Aorta (tissue), 5 donors: ENCODE results near the gene CENPS. TPM values are rescaled to one million over a fixed set of nuclear protein-coding genes. Genes with fewer than 3 reads are reported as not detected.
"Not testable (repeated sequence)": the region's sequence is repeated elsewhere in the genome, so short reads cannot be mapped to it uniquely, and the experiment has no call there.

Source experiments
- ATAC-seq: fragments of 200-7000 bp; cut with Tn5 transposase; one replicate; pipeline ENCODE4 v1.9.1; 2022; ENCODE audit warnings: moderate library complexity; ENCODE audit not compliant: low FRiP score
- DNase-seq, 2 donors: peaks; one replicate each; pipeline ENCODE4 v3.0.0-alpha.2; 2020
- H3K27ac ChIP-seq, 2 donors: one replicate each; pipeline ENCODE4 v1.5.1; 2013; ENCODE audit warnings: low read length in 2 of 2, mild to moderate bottlenecking in 2 of 2, moderate library complexity in 2 of 2, control low read depth in 1 of 2, inconsistent platforms in 1 of 2, low read depth in 1 of 2
- H3K27me3 ChIP-seq, 2 donors: one replicate each; pipeline ENCODE4 v1.6.1; 2013; ENCODE audit warnings: control low read depth in 1 of 2, low read length in 1 of 2, mild to moderate bottlenecking in 1 of 2, moderate library complexity in 1 of 2; ENCODE audit not compliant: insufficient read depth in 2 of 2, control insufficient read depth in 1 of 2
- H3K36me3 ChIP-seq, 2 donors: one replicate each; pipeline ENCODE4 v1.6.1; 2013; ENCODE audit warnings: control low read depth in 1 of 2, low read length in 1 of 2, mild to moderate bottlenecking in 1 of 2; ENCODE audit not compliant: insufficient read depth in 2 of 2, control insufficient read depth in 1 of 2
- H3K4me1 ChIP-seq, 2 donors: one replicate each; pipeline ENCODE4 v1.6.1; 2013; ENCODE audit warnings: low read length in 2 of 2, control low read depth in 1 of 2, mild to moderate bottlenecking in 1 of 2, moderate library complexity in 1 of 2; ENCODE audit not compliant: insufficient read depth in 2 of 2, control insufficient read depth in 1 of 2
- H3K4me3 ChIP-seq, 2 donors: one replicate each; pipeline ENCODE4 v1.5.1; 2013; ENCODE audit warnings: low read length in 2 of 2, control low read depth in 1 of 2, mild to moderate bottlenecking in 1 of 2
- H3K9me3 ChIP-seq: one replicate; pipeline ENCODE4 v1.6.1; 2013; ENCODE audit warnings: mild to moderate bottlenecking, low read length; ENCODE audit not compliant: control insufficient read depth
- WGBS, 2 donors: extraction: QIAGEN DNeasy Blood & Tissue Kit; methylation state at CpG; one replicate each; pipeline ENCODE4 v1.1.7; 2013; 5-methylcytosine and 5-hydroxymethylcytosine counted together
- intact Hi-C, 2 donors: fragments of 100-400 bp; cut with DNase I; formaldehyde crosslinking; loops; one replicate each; pipeline versions ENCODE4 v1.14.2 to v1.15.0; 2022
- polyA plus RNA-seq, 2 donors: library from polyadenylated mRNA; stranded (reverse); fragments of 200-250 nt; gene quantifications; one replicate each; pipeline ENCODE4 v1.2.3, GENCODE V29; 2013
- total RNA-seq, 2 donors: library from RNA; stranded (reverse); fragmentation: NEBNext Ultra II Directional; extraction: Animal tissue kit (Norgen Biotek cat#: 25700); gene quantifications; one replicate each; pipeline ENCODE4 v1.2.1, GENCODE V29; 2021
- donor health status: healthy with polysubstance abuse.
- donor health status: Bipolar disorder and iron deficiency.
- donor health status: DM: no; HTN: no; CAD: no.
- donor health status: DM: no; HTN: no; CAD: no.
- donor health status: DM: yes; HTN: yes; CAD: no.

CENPS gene
- total and polyA plus RNA-seq, 4 donors = 4.3 to 21.4 (median 14.4) TPM

GRCh38 chr1:10425826-10426534 lies 4.3 kb upstream of the CENPS start:
- DNase-seq, H3K4me1 ChIP-seq, H3K4me3 ChIP-seq, H3K9me3 ChIP-seq, H3K27ac ChIP-seq, H3K36me3 ChIP-seq, ATAC-seq, H3K27me3 ChIP-seq: not testable (repeated sequence)
- intact Hi-C loops = loop anchor here in 1 of 2 donors (10.0 kb wide), 1 partner anchor 481 kb away; the partner anchor contains the start of genes LZIC and NMNAT1
- 83 to 85% methylated on average over 21 of the region's 21 CpGs for WGBS, 2 donors

GRCh38 chr1:10426535-10426848 lies 3.7 kb upstream of the CENPS start:
- H3K36me3 ChIP-seq, H3K27me3 ChIP-seq, H3K4me3 ChIP-seq, DNase-seq, H3K27ac ChIP-seq, H3K9me3 ChIP-seq, H3K4me1 ChIP-seq, ATAC-seq: not testable (repeated sequence)
- intact Hi-C loops = loop anchor here in 1 of 2 donors (10.0 kb wide), 1 partner anchor 482 kb away; the partner anchor contains the start of genes LZIC and NMNAT1
- WGBS, 2 donors = 92 to 96% methylated on average over 12 to 21 of the region's 21 CpGs

DNA sequence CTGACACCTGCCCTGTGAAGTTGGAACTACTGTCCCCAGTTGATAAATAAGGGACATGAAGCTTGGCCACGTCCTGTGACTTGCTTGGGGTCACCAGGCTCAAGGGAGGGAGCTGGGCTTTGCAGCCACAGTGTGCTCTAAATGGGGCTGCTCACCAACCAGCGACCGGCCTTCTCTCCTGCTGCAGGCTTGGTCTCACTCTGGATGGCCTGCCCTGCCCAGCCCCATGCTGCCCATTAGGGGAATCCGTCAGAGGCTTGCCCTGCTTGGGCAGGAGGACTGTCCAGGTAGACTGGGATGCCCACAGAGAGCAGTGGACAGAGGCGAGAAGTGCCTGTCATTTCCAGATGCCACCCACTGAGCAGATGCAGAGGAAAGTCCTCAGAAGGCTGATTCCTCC lies 1.2 kb upstream of the CENPS start:
- no peaks in the 10 kb centered on the region for H3K36me3 ChIP-seq
- intact Hi-C loops = loop anchor here (1.0 to 10.0 kb wide), 2 partner anchors 52 to 484 kb away; partner anchors contain the start of genes LZIC (in 1 of the 2) and NMNAT1 (in 1 of the 2)
- no peaks in the 10 kb centered on the region for H3K27me3 ChIP-seq
- H3K4me1 ChIP-seq = no peaks in the 10 kb centered on the region
- H3K9me3 ChIP-seq = no peaks in the 10 kb centered on the region
- H3K27ac ChIP-seq = no peak overlapping the region
- 82 to 85% methylated on average over 5 of the region's 5 CpGs for WGBS, 2 donors
- no peak overlapping the region for H3K4me3 ChIP-seq
- ATAC-seq (no peak), DNase-seq (no peak)

- Histone ChIP-seq H3K4me1 (no peaks in the 10 kb centered on the region), H3K27ac (no peak overlapping the region), H3K4me3 (no peak overlapping the region), H3K27me3 (no peaks in the 10 kb centered on the region), H3K36me3 (no peaks in the 10 kb centered on the region), H3K9me3 (no peaks in the 10 kb centered on the region)
- DNase-seq (peak in 1 of 2 donors; percentile 58), ATAC-seq (no peak)
- WGBS, 2 donors = 3 to 4% methylated on average over 16 of the region's 16 CpGs
- intact Hi-C loops = loop anchor here (1.0 to 10.0 kb wide), 6 partner anchors 32 to 485 kb away; partner anchors contain the start of genes DFFA (in 1 of the 2), LZIC (in 1 of the 2), NMNAT1 (in 1 of the 2) and PEX14 (in 1 of the 2)
Measured at GRCh38 chr1:10429868-10430215, 391 bp upstream of the CENPS start.

DNA sequence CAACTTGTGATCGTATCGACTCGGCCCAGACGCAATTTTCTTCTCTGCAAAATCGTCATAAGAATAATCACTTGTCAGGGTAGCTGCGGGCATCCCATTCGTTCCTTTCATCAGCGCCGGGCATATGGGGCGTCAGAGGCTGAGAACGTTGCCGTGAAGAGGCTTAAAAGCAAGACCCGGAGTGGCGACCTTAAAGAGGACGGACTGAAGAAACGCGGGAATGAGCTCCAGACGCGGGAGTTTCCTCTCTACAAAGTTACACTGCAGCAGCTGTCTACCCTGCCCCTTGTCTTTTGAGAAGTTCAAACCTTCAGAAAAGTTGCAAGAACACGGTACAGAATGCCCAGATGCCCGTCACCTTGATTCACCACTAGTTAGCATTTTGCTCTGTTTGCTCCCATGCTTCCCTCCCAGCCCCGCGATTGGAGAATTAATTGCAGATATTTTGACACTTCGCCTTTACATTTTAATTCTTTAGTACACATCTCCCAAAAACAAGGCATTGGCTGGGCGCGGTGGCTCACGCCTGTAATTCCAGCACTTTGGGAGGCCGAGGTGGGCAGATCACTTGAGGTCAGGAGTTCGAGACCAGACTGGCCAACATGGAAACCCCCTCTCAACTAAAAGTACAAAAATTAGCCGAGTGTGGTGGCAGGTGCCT lies 967 bp downstream of the CENPS start:
- Histone ChIP-seq H3K27ac (no peak overlapping the region), H3K4me3 (peak overlapping the region; percentile 38 to 46), H3K9me3 (no peaks in the 10 kb centered on the region), H3K27me3 (no peaks in the 10 kb centered on the region), H3K36me3 (no peaks in the 10 kb centered on the region), H3K4me1 (no peaks in the 10 kb centered on the region)
- WGBS, 2 donors = 24% methylated on average over 30 of the region's 30 CpGs
- DNase-seq (no peak), ATAC-seq (no peak)
- intact Hi-C loops = loop anchor here (2.0 to 5.0 kb wide), 3 partner anchors 41 to 436 kb away; partner anchors contain the start of genes DFFA (in 1 of the 2) and PEX14 (in 1 of the 2)

GRCh38 chr1:10432910-10433700 lies 2.9 kb downstream of the CENPS start:
- intact Hi-C loops = loop anchor here (5.0 kb wide), 2 partner anchors 39 to 59 kb away; partner anchors contain the start of genes DFFA (in 1 of the 2) and PEX14 (in 1 of the 2)
- no peak overlapping the region for H3K27ac ChIP-seq
- H3K36me3 ChIP-seq = no peaks in the 10 kb centered on the region
- no peak overlapping the region for H3K4me3 ChIP-seq
- WGBS, 2 donors = 80 to 81% methylated on average over 14 of the region's 14 CpGs
- no peaks in the 10 kb centered on the region for H3K9me3 ChIP-seq
- ATAC-seq = no peak
- no peak for DNase-seq
- no peaks in the 10 kb centered on the region for H3K4me1 ChIP-seq
- H3K27me3 ChIP-seq = no peaks in the 10 kb centered on the region

- Histone ChIP-seq H3K4me1 (no peaks in the 10 kb centered on the region), H3K4me3 (no peak overlapping the region), H3K27ac (no peak overlapping the region), H3K9me3 (no peaks in the 10 kb centered on the region), H3K27me3 (no peaks in the 10 kb centered on the region), H3K36me3 (no peaks in the 10 kb centered on the region)
- no peak for DNase-seq
- 88 to 89% methylated on average over 11 of the region's 11 CpGs for WGBS, 2 donors
- intact Hi-C loops = loop anchor here (5.0 kb wide), 2 partner anchors 39 to 59 kb away; partner anchors contain the start of genes DFFA (in 1 of the 2) and PEX14 (in 1 of the 2)
- no peak for ATAC-seq
Measured at GRCh38 chr1:10433790-10434189, 3.6 kb downstream of the CENPS start.

DNA sequence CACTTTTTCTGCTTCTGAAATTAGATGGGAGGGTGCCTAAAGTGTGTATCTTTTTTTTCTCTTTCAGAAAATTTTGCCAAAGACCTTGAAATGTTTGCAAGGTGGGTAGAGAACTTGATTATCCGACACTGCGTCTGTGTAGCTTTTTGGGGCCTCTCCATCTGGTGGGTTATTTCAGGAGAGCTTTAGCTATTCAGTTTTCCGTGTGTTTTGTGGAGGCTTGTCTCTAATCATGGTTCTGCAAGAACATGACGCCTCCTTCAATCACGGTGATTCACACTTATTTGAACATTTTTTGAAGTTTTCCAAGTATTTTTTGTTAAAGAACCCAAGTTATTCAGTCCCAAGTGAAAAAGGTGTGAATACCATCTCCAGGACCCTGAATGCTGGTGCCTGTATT lies 4.4 kb downstream of the CENPS start:
- WGBS, 2 donors = 86 to 90% methylated on average over 5 of the region's 5 CpGs
- Histone ChIP-seq H3K27ac (no peak overlapping the region), H3K4me1 (no peaks in the 10 kb centered on the region), H3K4me3 (no peak overlapping the region), H3K9me3 (no peaks in the 10 kb centered on the region), H3K27me3 (no peaks in the 10 kb centered on the region), H3K36me3 (no peaks in the 10 kb centered on the region)
- DNase-seq = no peak
- intact Hi-C loops = loop anchor here (5.0 kb wide), 2 partner anchors 38 to 58 kb away; partner anchors contain the start of genes DFFA (in 1 of the 2) and PEX14 (in 1 of the 2)
- no peak for ATAC-seq
